Stimulated activated naive CD8-positive, alpha-beta T cell treated with anti-CD3 and anti-CD28 coated beads, Interleukin-15, Interleukin-2, amounts not matched to agents 100 ng/mL and 50 ng/mL, for 24 hours (primary cell): Measurements from ENCODE around the gene AADAT.
A peak's percentile ranks its signal among the peaks of the same experiment; 100 is the strongest.
"Not testable (repeated sequence)": the region's sequence is repeated elsewhere in the genome, so short reads cannot be mapped to it uniquely, and the experiment has no call there.

Source experiments
- H3K27ac Mint-ChIP-seq: one replicate; pipeline ENCODE4 v1.8.0; 2021; ENCODE audit warnings: mild to moderate bottlenecking, mixed read lengths
- H3K27me3 Mint-ChIP-seq: one replicate; pipeline ENCODE4 v1.8.0; 2021; ENCODE audit warnings: mixed read lengths
- H3K36me3 Mint-ChIP-seq: one replicate; pipeline ENCODE4 v1.8.0; 2021; ENCODE audit warnings: low read depth, mixed read lengths
- H3K4me1 Mint-ChIP-seq: one replicate; pipeline ENCODE4 v1.8.0; 2021; ENCODE audit warnings: low read depth, mixed read lengths
- H3K4me3 Mint-ChIP-seq: one replicate; pipeline ENCODE4 v1.8.0; 2021; ENCODE audit warnings: mild to moderate bottlenecking, mixed read lengths
- H3K9me3 Mint-ChIP-seq: one replicate; pipeline ENCODE4 v1.8.0; 2021; ENCODE audit warnings: mixed read lengths

The AADAT gene

GRCh38 chr4:170089668-170090351, at the start of gene AADAT:
AADAT (minus strand) TSS chr4:170089956; CDS start chr4:170089690, 266 bp downstream.
- Mint-ChIP-seq H3K4me3 (peak within 1 kb of the TSS; percentile 60), H3K4me1 (peaks cover 10% of the 10 kb centered on the region), H3K27ac (no peak within 1 kb of the TSS), H3K9me3 (no peaks in the 10 kb centered on the region), H3K27me3 (peaks cover 47% of the 10 kb centered on the region), H3K36me3 (no peaks in the 10 kb centered on the region)

- Mint-ChIP-seq H3K27ac (no peak overlapping the region), H3K4me1 (no peaks in the 10 kb centered on the region), H3K9me3 (no peaks in the 10 kb centered on the region), H3K4me3 (no peak overlapping the region), H3K36me3 (no peaks in the 10 kb centered on the region), H3K27me3 (no peaks in the 10 kb centered on the region)
Measured at GRCh38 chr4:170138580-170139194, 48.9 kb upstream of the AADAT start.

- Mint-ChIP-seq H3K36me3 (no peaks in the 10 kb centered on the region), H3K4me3 (no peak overlapping the region)
Measured at GRCh38 chr4:170137927-170138326, 48.2 kb upstream of the AADAT start.

GRCh38 chr4:170137466-170137865, 47.7 kb upstream of the AADAT start:
- H3K36me3 Mint-ChIP-seq = no peaks in the 10 kb centered on the region
- H3K27ac Mint-ChIP-seq = no peak overlapping the region
- peaks cover 5% of the 10 kb centered on the region for H3K9me3 Mint-ChIP-seq
- H3K4me1 Mint-ChIP-seq = no peaks in the 10 kb centered on the region
- H3K27me3 Mint-ChIP-seq = peaks cover 3% of the 10 kb centered on the region
- no peak overlapping the region for H3K4me3 Mint-ChIP-seq

More at GRCh38 chr4:170137927-170138326, 48.2 kb upstream of the AADAT start:
- H3K9me3 Mint-ChIP-seq = peaks cover 5% of the 10 kb centered on the region
- H3K4me1 Mint-ChIP-seq = no peaks in the 10 kb centered on the region
- H3K27ac Mint-ChIP-seq = no peak overlapping the region
- peaks cover 3% of the 10 kb centered on the region for H3K27me3 Mint-ChIP-seq

GRCh38 chr4:170134821-170135220, 45.1 kb upstream of the AADAT start:
- peaks cover 5% of the 10 kb centered on the region for H3K9me3 Mint-ChIP-seq
- peaks cover 3% of the 10 kb centered on the region for H3K27me3 Mint-ChIP-seq
- no peaks in the 10 kb centered on the region for H3K4me1 Mint-ChIP-seq
- H3K27ac Mint-ChIP-seq = no peak overlapping the region
- no peaks in the 10 kb centered on the region for H3K36me3 Mint-ChIP-seq
- H3K4me3 Mint-ChIP-seq = no peak overlapping the region

GRCh38 chr4:170128219-170128804, 38.6 kb upstream of the AADAT start:
- Mint-ChIP-seq H3K9me3 (peaks cover 3% of the 10 kb centered on the region), H3K4me3 (no peak overlapping the region), H3K27ac (no peak overlapping the region), H3K36me3 (no peaks in the 10 kb centered on the region), H3K27me3 (peaks cover under 1% of the 10 kb centered on the region), H3K4me1 (no peaks in the 10 kb centered on the region)

- Mint-ChIP-seq H3K4me3 (no peak overlapping the region), H3K4me1 (no peaks in the 10 kb centered on the region)
Measured at GRCh38 chr4:170127758-170128157, 38.0 kb upstream of the AADAT start.

GRCh38 chr4:170124406-170124805, 34.6 kb upstream of the AADAT start:
- Mint-ChIP-seq H3K4me1 (no peaks in the 10 kb centered on the region), H3K4me3 (no peak overlapping the region), H3K27ac (no peak overlapping the region)

More at GRCh38 chr4:170127758-170128157, 38.0 kb upstream of the AADAT start:
- Mint-ChIP-seq H3K27me3 (no peaks in the 10 kb centered on the region), H3K9me3 (no peaks in the 10 kb centered on the region), H3K27ac (no peak overlapping the region), H3K36me3 (no peaks in the 10 kb centered on the region)

GRCh38 chr4:170122252-170122651, 32.5 kb upstream of the AADAT start:
- Mint-ChIP-seq H3K27me3 (no peaks in the 10 kb centered on the region), H3K4me1 (no peaks in the 10 kb centered on the region), H3K4me3 (no peak overlapping the region), H3K36me3 (no peaks in the 10 kb centered on the region), H3K27ac (no peak overlapping the region), H3K9me3 (no peaks in the 10 kb centered on the region)

More at GRCh38 chr4:170124406-170124805, 34.6 kb upstream of the AADAT start:
- Mint-ChIP-seq H3K27me3 (no peaks in the 10 kb centered on the region), H3K36me3 (no peaks in the 10 kb centered on the region), H3K9me3 (no peaks in the 10 kb centered on the region)

- no peak overlapping the region for H3K27ac Mint-ChIP-seq
- H3K36me3 Mint-ChIP-seq = no peaks in the 10 kb centered on the region
- no peaks in the 10 kb centered on the region for H3K4me1 Mint-ChIP-seq
- peaks cover 9% of the 10 kb centered on the region for H3K27me3 Mint-ChIP-seq
- H3K4me3 Mint-ChIP-seq = no peak overlapping the region
- H3K9me3 Mint-ChIP-seq = no peaks in the 10 kb centered on the region
Measured at GRCh38 chr4:170114636-170115035, 24.9 kb upstream of the AADAT start.

GRCh38 chr4:170114183-170114582, 24.4 kb upstream of the AADAT start:
- H3K27me3 Mint-ChIP-seq, H3K4me1 Mint-ChIP-seq, H3K4me3 Mint-ChIP-seq, H3K36me3 Mint-ChIP-seq, H3K27ac Mint-ChIP-seq, H3K9me3 Mint-ChIP-seq: not testable (repeated sequence)

- Mint-ChIP-seq H3K9me3 (no peaks in the 10 kb centered on the region), H3K27me3 (peaks cover 9% of the 10 kb centered on the region), H3K36me3 (no peaks in the 10 kb centered on the region), H3K4me3 (no peak overlapping the region), H3K4me1 (no peaks in the 10 kb centered on the region), H3K27ac (no peak overlapping the region)
Measured at GRCh38 chr4:170111546-170111945, 21.8 kb upstream of the AADAT start.

- H3K9me3 Mint-ChIP-seq = no peaks in the 10 kb centered on the region
- no peak overlapping the region for H3K27ac Mint-ChIP-seq
- H3K36me3 Mint-ChIP-seq = no peaks in the 10 kb centered on the region
- no peak overlapping the region for H3K4me3 Mint-ChIP-seq
- no peaks in the 10 kb centered on the region for H3K4me1 Mint-ChIP-seq
- H3K27me3 Mint-ChIP-seq = peaks cover 9% of the 10 kb centered on the region
Measured at GRCh38 chr4:170111085-170111484, 21.3 kb upstream of the AADAT start.

GRCh38 chr4:170110285-170110672, 20.5 kb upstream of the AADAT start:
- no peak overlapping the region for H3K27ac Mint-ChIP-seq
- H3K4me1 Mint-ChIP-seq = no peaks in the 10 kb centered on the region
- no peaks in the 10 kb centered on the region for H3K36me3 Mint-ChIP-seq
- H3K27me3 Mint-ChIP-seq = peaks cover 9% of the 10 kb centered on the region
- H3K9me3 Mint-ChIP-seq = no peaks in the 10 kb centered on the region
- H3K4me3 Mint-ChIP-seq = no peak overlapping the region

GRCh38 chr4:170109586-170110284, 20.0 kb upstream of the AADAT start:
- H3K36me3 Mint-ChIP-seq = no peaks in the 10 kb centered on the region
- H3K4me1 Mint-ChIP-seq = no peaks in the 10 kb centered on the region
- peaks cover 9% of the 10 kb centered on the region for H3K27me3 Mint-ChIP-seq

More at GRCh38 chr4:170109586-170110284, 20.0 kb upstream of the AADAT start:
- Mint-ChIP-seq H3K9me3 (no peaks in the 10 kb centered on the region), H3K27ac (no peak overlapping the region), H3K4me3 (no peak overlapping the region)
